NCI-H446 treated with DMSO at 0.1 percent for 48 hours (cell line): ENCODE measurements around the gene ARL8A.
"Not testable (repeated sequence)": the region's sequence is repeated elsewhere in the genome, so short reads cannot be mapped to it uniquely, and the experiment has no call there.

ENCODE experiments used
- DNase-seq: peaks from one replicate; lab custom pipeline; 2025; lab: John Stamatoyannopoulos, UW

The ARL8A gene

DNA sequence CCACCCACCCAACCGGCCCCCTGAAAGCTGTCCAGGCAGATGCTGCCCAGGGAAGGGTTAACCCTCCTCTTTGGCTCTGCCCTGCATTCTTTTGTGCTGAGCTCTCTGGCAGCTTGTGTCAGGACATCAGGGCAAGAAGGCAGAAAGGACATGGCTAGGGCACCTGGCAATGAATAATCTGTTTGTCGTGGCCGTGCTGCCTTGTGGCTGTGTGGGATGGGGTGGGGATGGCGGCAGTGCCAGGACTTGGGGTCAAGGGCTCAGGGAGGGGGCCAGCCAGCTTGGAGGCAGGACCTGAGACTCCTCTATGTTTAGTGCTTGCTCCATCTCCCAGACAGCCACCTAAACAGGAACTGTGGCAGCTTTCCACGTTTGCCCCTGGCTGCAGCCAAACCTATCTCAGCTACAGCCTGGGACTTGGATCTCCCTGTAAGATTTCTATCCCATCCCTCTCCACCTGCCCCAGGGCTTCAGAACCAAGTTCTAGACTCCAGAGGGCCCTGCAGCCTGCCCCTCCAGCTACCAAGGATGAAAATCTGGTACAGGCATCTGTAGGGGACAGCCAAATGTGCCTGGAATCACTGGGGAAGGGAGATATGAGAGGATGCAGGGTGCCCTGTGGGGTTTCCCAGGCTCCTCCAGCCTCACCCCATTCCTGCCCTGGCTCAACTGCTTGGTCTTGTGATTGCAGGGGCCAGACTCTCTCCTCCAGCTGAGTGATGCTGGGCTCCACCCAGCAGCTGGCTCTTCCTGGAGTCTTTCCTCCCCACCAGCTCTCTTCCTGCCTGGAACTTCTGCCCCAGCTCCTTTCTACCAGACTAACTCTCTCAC is 31.5 kb downstream of the ARL8A start:
- DNase-seq = no peak

DNA sequence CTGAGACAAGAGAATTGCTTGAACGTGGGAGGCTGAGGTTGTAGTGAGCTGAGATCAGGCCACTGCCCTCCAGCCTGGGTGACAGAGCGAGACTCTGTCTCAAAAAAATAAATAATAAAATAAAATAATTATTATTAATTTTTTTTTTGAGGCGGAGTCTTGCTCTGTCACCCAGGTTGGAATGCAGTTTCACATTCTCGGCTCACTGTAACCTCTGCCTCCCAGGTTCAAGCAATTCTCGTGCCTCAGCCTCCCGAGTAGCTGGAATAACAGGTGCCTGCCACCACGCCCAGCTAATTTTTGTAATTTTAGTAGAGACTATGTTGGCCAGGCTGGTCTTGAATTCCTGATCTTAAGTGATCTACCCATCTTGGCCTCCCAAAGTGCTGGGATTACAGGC is 32.9 kb downstream of the ARL8A start:
- DNase-seq = not testable (repeated sequence)

DNA sequence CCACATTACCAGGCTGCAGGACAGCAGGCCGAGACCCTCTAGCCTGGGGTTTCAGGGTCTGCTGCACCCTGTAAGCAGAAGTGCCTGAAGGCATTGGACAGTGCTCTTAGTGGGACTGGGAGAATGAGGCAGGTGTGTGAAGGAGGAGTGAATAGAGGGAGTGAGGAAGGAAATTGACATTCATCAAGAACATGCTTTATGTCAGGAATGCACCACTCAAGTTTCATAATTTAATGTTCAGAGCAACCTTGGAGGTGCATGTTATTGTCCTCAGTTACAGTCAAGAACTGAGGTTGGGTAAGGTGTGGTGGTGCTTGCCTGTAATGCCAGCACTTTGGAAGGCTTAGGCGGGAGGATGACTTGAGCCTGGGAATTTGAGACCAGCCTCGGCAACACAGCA is 33.6 kb downstream of the ARL8A start:
- DNase-seq = no peak

DNA sequence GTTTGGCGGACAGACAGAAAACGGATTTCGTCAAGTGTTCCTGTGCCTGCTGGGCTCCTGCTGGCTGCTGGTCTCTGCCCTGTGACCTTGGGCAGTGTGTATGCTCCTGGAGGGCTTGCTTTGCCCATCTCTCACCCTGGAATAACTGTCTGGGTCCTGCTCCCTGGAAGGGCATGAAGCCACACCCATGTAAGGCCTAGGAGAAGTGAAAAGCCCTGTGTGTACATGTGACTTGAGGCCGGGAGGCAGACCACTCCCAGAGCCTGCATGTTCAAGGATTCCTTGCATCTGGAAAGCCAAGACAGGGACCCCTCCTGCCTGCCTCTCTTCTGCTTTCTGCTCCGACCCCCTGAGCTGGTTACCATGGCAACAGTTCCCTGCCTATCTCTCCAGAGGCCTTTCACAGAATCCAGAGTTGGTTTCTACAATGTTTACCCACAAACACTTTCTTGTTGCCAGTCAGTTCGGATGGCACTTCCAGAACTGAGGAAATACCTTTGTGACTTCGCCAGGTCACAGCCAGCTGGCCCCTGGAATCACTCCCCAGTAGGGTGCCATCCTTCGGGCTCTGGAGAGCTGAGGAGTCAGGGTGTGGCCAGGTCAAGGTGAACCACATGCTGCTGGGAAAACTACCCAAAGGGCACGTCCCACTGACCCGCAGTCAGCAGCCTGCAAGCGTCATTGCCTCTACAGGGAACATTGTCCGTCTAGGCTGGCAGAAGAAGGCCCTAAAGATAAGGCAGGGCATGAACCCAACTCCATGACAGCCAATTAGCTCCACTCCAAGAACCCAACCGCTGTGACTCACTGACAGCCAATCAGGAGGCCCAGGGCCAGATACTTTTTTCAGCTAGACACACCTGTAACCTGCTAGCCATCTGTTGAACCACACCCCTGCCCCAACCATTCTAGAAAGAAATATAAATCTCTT is 36.5 kb downstream of the ARL8A start:
- no peak for DNase-seq

DNA sequence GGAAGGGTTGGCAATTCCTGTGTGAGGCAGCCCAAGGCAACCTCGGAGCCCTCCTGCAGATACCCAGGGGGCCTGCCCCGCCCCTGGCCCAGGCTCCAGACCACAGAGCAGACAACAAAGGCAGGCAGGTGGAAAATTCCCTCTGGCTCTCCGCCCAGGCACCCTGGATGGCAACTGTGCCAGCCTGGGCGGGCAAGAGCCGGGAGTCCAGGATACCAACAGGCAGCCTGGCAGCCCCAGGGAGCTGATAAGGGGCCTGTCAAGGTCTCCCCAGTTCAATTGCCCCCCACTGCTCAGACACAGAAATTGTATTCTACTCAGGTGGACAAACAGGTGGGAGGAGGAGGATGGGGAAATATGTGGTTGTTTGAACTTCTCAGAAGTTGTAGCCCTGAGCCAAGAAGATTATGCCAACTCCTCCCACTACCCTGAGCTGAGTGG is 37.2 kb downstream of the ARL8A start:
- DNase-seq = peak; percentile 18

DNA sequence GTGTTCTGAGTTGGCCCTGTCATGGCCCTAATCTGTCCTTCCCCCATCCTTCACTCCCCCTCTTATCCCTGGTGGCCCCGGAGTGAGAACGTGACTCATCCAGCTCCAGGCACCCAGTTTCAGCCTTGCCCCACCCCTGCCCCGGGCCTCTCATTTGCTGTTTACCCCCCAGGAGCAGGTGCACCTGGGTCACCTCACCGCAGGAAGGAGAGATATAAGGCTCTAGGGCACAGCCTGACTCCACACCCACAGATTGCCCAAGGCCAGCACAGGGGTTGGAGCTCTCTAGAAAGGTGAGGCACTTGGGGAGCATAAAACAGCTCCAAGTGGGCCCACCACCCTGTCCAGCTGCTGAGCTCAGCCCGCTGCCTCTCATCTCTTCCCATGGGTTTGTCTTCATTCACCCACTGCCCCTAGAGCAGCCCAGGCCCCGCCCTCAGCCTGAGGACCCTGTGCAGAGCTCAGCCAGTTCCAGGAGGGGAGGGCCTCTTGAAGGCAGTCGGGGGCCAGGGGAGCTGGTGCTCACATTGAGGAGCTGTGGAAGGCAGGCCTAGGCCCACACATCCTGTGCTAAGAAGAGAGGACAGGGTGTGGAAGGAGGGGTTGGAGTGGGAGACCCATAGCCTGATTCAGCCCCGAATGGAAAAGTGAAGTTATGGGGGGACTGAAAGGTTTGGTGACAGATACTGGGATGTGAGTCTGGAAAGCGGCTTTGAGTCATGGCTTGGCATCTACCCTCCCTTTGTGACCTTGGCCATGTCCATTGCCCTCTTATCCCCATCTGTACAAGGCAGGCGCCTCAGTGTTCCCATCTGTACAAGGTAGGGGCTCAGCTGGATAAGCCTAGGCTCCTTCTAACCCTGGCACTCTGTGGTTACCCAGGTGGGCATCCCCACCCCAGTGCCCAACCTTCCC is 37.9 kb downstream of the ARL8A start:
- no peak for DNase-seq

DNA sequence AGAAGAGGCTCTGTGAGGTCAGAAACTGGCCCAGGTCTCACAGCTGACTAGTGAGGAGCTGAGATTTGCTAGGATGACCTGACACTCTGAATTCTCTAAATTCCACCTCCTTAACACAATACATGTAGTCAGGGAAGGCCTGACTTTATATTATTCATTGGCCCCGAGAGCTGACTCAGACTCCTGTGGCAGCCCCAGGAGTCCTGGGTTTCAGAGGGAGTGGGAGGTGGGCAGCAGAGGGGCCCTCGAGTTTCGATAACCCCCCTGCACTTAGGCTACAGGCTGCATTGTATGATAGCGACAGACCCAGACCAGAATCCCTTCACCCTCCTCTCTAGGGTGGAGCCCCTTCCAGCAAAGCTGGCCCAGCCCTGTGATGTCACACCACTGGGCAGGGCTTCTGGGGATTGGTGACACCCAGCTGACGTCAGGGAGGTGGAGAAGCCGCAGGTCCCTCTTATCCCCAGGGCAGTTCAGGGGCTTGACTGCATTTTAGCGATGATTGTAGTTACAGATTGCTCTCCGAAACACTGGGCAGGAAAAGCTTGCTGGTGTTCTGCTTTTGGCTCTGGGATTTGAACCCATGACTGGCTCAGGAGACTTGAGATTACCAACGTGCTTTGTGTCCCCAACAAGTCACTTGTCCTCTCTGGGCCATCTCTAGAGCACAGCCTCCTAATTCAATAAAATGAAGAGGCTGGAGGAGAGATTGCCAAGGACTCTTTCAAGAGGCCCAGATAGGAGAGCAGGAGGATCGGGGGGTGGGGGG is 38.8 kb downstream of the ARL8A start:
- no peak for DNase-seq

DNA sequence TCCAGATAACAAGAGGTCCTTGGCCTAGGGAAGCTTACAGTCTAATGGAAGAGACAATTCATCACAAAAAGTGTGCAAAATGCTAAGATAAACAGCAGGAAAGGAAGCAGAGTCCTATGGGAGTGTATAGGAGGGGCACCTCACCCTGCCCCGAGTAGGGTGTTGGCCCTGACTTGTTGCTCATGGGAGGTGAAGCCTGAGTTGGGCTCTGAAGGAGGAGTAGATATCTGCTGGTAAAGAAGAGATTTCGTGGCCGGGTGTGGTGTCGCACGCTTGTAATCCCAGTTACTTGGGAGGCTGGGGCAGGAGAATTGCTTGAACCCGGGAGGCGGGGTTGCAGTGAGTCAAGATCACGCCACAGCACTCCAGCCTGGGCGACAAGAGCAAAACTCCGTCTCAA is 40.5 kb downstream of the ARL8A start:
- DNase-seq = no peak

DNA sequence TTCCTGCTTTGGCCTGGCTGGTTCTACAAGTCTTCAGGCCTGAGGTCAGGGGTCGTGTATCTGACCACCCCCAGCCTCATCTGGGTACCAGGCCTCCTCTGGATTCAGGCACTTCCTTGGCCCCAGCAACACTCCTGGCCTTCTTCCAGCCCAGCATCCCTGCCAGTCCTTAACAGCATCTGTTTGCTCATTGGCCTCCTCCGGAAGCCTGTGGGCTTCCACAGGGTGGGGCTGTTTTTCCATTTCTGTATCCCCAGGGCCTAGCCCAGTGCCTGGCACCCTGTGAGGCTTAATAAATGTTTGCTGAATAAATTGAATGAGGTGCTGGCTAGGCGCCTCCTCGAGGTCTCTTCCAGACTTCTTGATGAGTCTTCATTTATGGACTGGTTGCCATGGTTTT is 43.4 kb downstream of the ARL8A start:
- DNase-seq = peak; percentile 36

DNA sequence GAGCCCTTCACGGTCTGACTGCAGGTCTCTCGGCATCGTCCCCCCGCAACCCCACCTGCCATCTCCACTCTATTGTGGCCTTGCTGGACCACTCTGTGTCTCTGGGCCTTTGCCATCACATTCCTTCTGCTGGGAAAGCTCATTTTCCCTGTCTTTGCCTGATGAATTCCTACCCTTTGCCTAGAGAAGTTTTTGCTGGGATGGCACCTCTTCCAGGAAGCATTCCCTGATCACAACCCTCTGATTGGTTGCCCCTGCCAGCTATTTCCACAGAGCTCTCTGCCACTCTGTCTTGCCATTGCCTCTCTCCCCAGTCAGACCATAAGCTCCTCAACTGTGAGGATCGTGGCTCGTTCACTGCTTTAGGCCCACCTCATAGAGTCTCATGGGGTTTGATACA is 50.7 kb downstream of the ARL8A start:
- DNase-seq = no peak

DNA sequence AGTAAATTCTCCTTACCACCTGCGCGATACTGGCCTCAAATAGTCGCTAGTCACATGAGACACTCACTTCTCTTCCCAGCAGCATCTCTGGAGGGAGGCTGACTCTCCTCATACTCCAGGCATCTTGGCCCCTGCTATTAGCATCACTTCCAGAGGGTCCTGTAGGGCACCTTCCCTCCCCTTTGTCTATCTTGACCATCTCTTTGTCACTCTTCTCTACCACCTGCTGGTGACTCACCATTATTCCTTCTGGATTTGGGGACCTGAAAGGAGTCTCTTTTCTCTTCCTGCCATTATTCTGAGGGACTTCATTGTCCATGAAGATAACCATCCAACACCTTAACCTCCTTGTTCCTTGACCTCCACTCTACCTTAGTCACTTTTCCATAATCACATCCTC is 53.5 kb downstream of the ARL8A start:
- DNase-seq = no peak

DNA sequence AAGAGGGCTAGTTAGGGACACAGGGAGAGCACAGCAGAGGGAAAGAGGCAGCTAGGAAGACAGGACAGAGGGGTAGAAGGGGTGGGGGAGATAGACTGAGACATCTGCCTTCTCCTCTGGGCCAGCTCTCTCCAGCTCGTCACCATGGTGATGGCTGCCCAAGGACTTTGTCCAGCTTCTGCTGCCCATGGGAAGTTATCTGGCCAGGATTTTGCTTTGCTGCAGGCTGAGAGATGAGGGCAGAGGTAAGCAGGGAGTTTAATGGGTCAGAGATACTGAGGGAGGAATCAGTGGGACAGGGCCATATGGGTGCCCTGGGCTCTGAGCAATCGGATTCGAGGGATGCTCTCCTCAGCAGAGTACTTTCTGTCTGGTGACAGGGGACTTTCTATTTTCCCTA is 56.3 kb downstream of the ARL8A start:
- no peak for DNase-seq

DNA sequence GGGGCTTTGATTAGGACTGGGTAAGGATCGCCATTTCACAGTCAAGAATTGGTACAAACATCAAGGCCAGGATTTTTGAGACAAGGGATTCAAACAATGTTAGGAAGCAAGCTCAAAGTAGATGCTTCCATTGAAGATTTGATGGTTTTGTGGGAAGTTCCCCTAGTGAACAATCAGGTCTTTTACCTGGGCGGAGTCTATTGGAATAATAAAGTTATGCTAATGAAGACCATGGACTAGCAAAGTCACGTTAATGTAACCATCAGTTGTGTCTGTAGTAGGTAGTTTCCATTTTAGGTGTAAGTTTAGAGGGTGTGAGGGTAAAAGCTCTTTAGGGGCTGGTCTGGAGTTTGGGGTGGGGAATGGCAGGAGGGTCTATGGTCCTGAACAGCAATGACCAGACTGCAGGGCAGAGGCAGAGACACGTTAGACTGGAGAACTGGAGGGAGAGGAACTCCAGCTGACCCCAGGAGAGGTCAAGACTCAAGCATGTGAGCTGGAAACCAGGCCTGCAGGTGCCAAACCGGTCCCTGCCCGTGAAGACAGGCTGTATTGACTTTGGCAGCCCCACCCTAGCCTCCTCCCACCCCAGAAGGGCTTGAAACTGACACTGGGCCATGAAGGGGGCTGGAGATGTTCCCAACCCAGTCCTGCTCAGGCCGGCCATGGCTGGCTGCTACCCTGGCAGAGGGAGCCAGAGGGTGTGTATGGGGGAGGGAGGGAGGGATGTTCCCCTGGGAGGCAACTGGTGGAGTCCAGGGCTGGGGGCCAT is 57.8 kb downstream of the ARL8A start:
- DNase-seq = no peak

DNA sequence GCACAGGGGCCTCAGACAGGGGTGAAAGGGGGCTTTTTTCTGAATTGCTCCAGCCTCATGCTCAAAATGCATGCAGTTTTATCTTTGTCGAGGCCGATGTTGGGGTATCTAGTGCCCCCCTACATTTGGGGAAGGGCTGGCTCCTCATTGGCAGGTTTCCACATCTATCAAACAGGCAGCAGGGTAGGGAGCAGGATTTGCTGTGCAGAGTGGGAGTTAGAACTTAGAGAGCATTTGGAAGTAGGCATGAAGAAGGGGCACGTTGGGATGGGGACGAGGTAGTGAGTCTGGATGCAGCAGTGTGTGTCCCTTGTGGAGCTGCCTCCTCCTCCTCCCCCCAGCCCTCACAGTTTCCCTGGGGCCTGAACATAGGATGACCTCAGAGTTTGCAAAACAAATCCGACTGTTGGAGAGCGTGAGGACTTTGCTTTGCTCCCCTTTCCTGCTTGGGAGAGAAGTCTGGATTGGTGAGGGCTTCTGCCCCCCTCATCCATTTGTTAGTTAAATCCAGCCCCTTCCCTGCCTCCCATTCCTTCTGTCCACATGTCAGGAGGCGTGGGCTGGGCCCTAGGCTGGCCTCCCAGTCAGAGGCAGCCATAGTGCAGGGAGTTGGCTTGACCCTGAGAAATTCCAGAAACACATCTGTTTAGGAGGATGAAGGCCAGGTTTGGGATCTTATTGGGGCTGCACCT is 58.7 kb downstream of the ARL8A start:
- no peak for DNase-seq

DNA sequence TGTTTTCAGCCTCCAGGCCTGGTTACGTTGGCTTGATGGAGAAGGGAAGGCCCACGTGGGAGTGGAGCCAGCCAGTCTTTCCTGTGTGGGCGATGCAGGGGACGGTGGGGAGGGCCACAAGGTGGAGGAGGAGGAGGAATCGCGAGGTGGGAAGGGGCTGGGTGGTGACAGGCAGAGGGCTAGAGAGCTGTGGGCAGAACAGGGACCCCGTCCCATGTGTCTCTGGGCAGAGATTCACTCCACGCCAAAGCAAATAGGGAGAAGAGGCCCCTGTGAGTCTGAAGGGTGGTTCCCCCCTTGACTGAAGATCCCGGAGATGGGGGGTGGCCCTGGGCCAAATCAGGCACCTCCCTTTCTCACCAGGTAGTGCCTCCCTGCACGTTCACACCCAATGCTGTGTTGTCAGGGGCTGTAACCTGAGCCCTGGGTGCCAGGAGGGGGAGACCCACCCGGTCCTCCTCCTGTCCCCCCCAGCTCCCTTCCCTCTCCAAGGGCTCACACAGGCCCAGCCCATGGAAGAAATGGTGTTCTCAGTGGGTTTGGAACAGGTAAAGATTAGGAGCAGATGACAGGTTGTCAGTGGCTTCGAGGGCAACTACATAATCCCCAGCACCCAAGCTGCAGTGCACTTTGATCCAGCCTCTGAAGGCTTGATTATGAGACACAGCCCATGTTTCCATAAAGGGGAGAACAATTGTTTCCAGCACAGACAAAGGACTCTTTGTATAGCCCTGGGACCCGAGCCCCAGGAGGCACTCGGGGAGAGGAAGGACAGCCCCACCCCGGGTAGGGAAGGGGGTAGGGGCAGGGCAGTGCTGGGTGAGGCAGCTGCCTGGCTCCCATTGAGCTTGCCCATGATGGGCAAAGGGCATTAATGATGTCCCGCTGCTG is 59.5 kb downstream of the ARL8A start:
- DNase-seq = no peak
